MM.1S (cell line): Measurements from ENCODE around the gene CLDND1.

Experiments
- DNase-seq: peaks from one replicate; pipeline ENCODE4 v3.0.0-alpha.2; 2015
- H2AFZ ChIP-seq: fragments of 300-600 bp; sonication (generic); 2 replicates; pipeline ENCODE4 v1.6.0; 2016; ENCODE audit warnings: antibody characterized with exemption, low read length
- H3F3A ChIP-seq: fragments of 300-600 bp; sonication (generic); 2 replicates; pipeline ENCODE4 v1.6.1; 2016; ENCODE audit warnings: mild to moderate bottlenecking, antibody characterized with exemption, low read length, moderate library complexity, mixed read lengths; ENCODE audit not compliant: insufficient read depth
- H3K27ac ChIP-seq: fragments of 300-600 bp; sonication (generic); 2 replicates; pipeline ENCODE4 v1.5.1; 2016; ENCODE audit warnings: mild to moderate bottlenecking, low read length
- H3K27me3 ChIP-seq: fragments of 300-600 bp; sonication (generic); replicated peaks from 2 replicates; pipeline ENCODE4 v1.6.0; 2016; ENCODE audit warnings: low read length; ENCODE audit not compliant: insufficient read depth
- H3K36me3 ChIP-seq: fragments of 300-600 bp; sonication (generic); replicated peaks from 2 replicates; pipeline ENCODE4 v1.6.1; 2016; ENCODE audit warnings: mild to moderate bottlenecking, low read length, mixed read lengths; ENCODE audit not compliant: insufficient read depth
- H3K4me1 ChIP-seq: fragments of 300-600 bp; sonication (generic); 2 replicates; pipeline ENCODE4 v1.6.1; 2016; ENCODE audit warnings: low read length, mixed read lengths
- H3K4me2 ChIP-seq: fragments of 300-600 bp; sonication (generic); 2 replicates; pipeline ENCODE4 v1.6.0; 2016; ENCODE audit warnings: low read depth, low read length
- H3K4me3 ChIP-seq: fragments of 300-600 bp; sonication (generic); 2 replicates; pipeline ENCODE4 v1.5.1; 2016; ENCODE audit warnings: low read length, mixed read lengths
- H3K79me2 ChIP-seq: fragments of 300-600 bp; sonication (generic); 2 replicates; pipeline ENCODE4 v1.6.1; 2016; ENCODE audit warnings: mixed run types, low read length, mixed read lengths
- H3K9ac ChIP-seq: fragments of 300-600 bp; sonication (generic); 2 replicates; pipeline ENCODE4 v1.6.1; 2016; ENCODE audit warnings: low read length, mixed read lengths
- H3K9me2 ChIP-seq: fragments of 300-600 bp; sonication (generic); replicated peaks from 2 replicates; pipeline ENCODE4 v1.6.1; 2016; ENCODE audit warnings: mild to moderate bottlenecking, low read length, mixed read lengths; ENCODE audit not compliant: insufficient read depth
- H3K9me3 ChIP-seq: fragments of 300-600 bp; sonication (generic); replicated peaks from 2 replicates; pipeline ENCODE4 v1.6.1; 2016; ENCODE audit warnings: mild to moderate bottlenecking, low read length, mixed read lengths; ENCODE audit not compliant: insufficient read depth
- H4K20me1 ChIP-seq: fragments of 300-600 bp; sonication (generic); 2 replicates; pipeline ENCODE4 v1.6.1; 2016; ENCODE audit warnings: mild to moderate bottlenecking, low read length, moderate library complexity, mixed read lengths; ENCODE audit not compliant: insufficient read depth
- EZH2 ChIP-seq: fragments of 300-600 bp; sonication (generic); optimal IDR thresholded peaks from 2 replicates; pipeline ENCODE3; 2017; ENCODE audit warnings: low read depth, mild to moderate bottlenecking, antibody characterized with exemption, low read length, mixed read lengths
- EZH2phosphoT487 ChIP-seq: fragments of 300-600 bp; sonication (generic); IDR thresholded peaks from 2 replicates; pipeline ENCODE4 v1.6.1; 2018; ENCODE audit warnings: antibody characterized with exemption, low read length
- TF ChIP-seq, protein P1 (sequence below): fragments of 300-600 bp; sonication (generic); IDR thresholded peaks from 2 replicates; pipeline ENCODE4 v1.5.1; 2016; ENCODE audit warnings: antibody characterized with exemption, low read length, mixed read lengths

CLDND1 gene

GRCh38 chr3:98483626-98484025 is 39.1 kb downstream of the CLDND1 start:
- no peaks in the 10 kb centered on the region for H3K4me1 ChIP-seq
- no peaks in the 10 kb centered on the region for H3K79me2 ChIP-seq
- H3K9ac ChIP-seq: no peak overlapping the region
- no peak overlapping the region for H3K4me2 ChIP-seq
- no peak for DNase-seq
- H3K36me3 ChIP-seq: no peaks in the 10 kb centered on the region
- no peaks in the 10 kb centered on the region for H3K9me2 ChIP-seq
- no peaks in the 10 kb centered on the region for H3K27me3 ChIP-seq
- H4K20me1 ChIP-seq: no peaks in the 10 kb centered on the region
- no peak for TF ChIP-seq EZH2phosphoT487
- TF ChIP-seq EZH2: no peak
- TF ChIP-seq, protein P1, sequence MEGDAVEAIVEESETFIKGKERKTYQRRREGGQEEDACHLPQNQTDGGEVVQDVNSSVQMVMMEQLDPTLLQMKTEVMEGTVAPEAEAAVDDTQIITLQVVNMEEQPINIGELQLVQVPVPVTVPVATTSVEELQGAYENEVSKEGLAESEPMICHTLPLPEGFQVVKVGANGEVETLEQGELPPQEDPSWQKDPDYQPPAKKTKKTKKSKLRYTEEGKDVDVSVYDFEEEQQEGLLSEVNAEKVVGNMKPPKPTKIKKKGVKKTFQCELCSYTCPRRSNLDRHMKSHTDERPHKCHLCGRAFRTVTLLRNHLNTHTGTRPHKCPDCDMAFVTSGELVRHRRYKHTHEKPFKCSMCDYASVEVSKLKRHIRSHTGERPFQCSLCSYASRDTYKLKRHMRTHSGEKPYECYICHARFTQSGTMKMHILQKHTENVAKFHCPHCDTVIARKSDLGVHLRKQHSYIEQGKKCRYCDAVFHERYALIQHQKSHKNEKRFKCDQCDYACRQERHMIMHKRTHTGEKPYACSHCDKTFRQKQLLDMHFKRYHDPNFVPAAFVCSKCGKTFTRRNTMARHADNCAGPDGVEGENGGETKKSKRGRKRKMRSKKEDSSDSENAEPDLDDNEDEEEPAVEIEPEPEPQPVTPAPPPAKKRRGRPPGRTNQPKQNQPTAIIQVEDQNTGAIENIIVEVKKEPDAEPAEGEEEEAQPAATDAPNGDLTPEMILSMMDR: no peak
- H2AFZ ChIP-seq: no peak overlapping the region
- no peak overlapping the region for H3K27ac ChIP-seq
- H3F3A ChIP-seq: no peaks in the 10 kb centered on the region
- no peak overlapping the region for H3K4me3 ChIP-seq
- no peaks in the 10 kb centered on the region for H3K9me3 ChIP-seq

GRCh38 chr3:98482717-98483482 is 39.8 kb downstream of the CLDND1 start:
- Histone ChIP-seq H2AFZ (no peak overlapping the region), H3K4me3 (no peak overlapping the region), H3K79me2 (no peaks in the 10 kb centered on the region), H3K9ac (no peak overlapping the region), H4K20me1 (no peaks in the 10 kb centered on the region), H3F3A (no peaks in the 10 kb centered on the region), H3K27ac (no peak overlapping the region), H3K9me2 (no peaks in the 10 kb centered on the region), H3K36me3 (no peaks in the 10 kb centered on the region), H3K27me3 (no peaks in the 10 kb centered on the region), H3K4me2 (no peak overlapping the region), H3K4me1 (no peaks in the 10 kb centered on the region), H3K9me3 (no peaks in the 10 kb centered on the region)
- DNase-seq: no peak
- TF ChIP-seq, protein P1: no peak
- TF ChIP-seq EZH2phosphoT487 (no peak), EZH2 (no peak)
